ENCODE data around the gene STOX1.

The STOX1 gene

GRCh38 chr10:68848281-68848680, 20.9 kb downstream of the STOX1 start:
- no peak overlapping the region for H3K4me2 ChIP-seq (ENCODE audit: low read depth, low read length, poor library complexity, severe bottlenecking)
- no peak overlapping the region for H3K9ac ChIP-seq (ENCODE audit: low read length)
- no peak overlapping the region for H3K27ac ChIP-seq (ENCODE audit: low read depth, low read length)
- H2AFZ ChIP-seq (ENCODE audit: low read depth, low read length, severe bottlenecking), result no peak overlapping the region
- no peaks in the 10 kb centered on the region for H4K20me1 ChIP-seq (ENCODE audit: low read depth, low read length)
- H3K4me3 ChIP-seq (ENCODE audit: insufficient read depth, low read length, poor library complexity, severe bottlenecking), result no peak overlapping the region
- no peaks in the 10 kb centered on the region for H3K36me3 ChIP-seq (ENCODE audit: low read length)
- no peaks in the 10 kb centered on the region for H3K9me2 ChIP-seq (replicated peaks; ENCODE audit: insufficient read depth, low read length)
- TF ChIP-seq CTCF (IDR thresholded peaks at IDR 0.05; ENCODE audit: insufficient read depth, low read length, poor library complexity, severe bottlenecking) (no peak), EZH2phosphoT487 (conservative IDR thresholded peaks at IDR 0.05; ENCODE audit: low read length) (no peak)
- no peaks in the 10 kb centered on the region for H3K79me2 ChIP-seq (ENCODE audit: insufficient read depth, low read length)
- no peaks in the 10 kb centered on the region for H3K9me3 ChIP-seq (ENCODE audit: insufficient read depth, low read length)
- no peaks in the 10 kb centered on the region for H3F3A ChIP-seq (ENCODE audit: insufficient read depth)
- H3K27me3 ChIP-seq (ENCODE audit: low read length), result no peaks in the 10 kb centered on the region

GRCh38 chr10:68848806-68849205, 21.5 kb downstream of the STOX1 start:
- H3K4me3 ChIP-seq (ENCODE audit: insufficient read depth, low read length, poor library complexity, severe bottlenecking), result no peak overlapping the region
- H3F3A ChIP-seq (ENCODE audit: insufficient read depth), result no peaks in the 10 kb centered on the region
- H2AFZ ChIP-seq (ENCODE audit: low read depth, low read length, severe bottlenecking), result no peak overlapping the region
- H3K9me3 ChIP-seq (ENCODE audit: insufficient read depth, low read length), result no peaks in the 10 kb centered on the region
- H3K27ac ChIP-seq (ENCODE audit: low read depth, low read length), result no peak overlapping the region
- H4K20me1 ChIP-seq (ENCODE audit: low read depth, low read length), result no peaks in the 10 kb centered on the region
- no peaks in the 10 kb centered on the region for H3K36me3 ChIP-seq (ENCODE audit: low read length)
- TF ChIP-seq CTCF (IDR thresholded peaks at IDR 0.05; ENCODE audit: insufficient read depth, low read length, poor library complexity, severe bottlenecking) (no peak), EZH2phosphoT487 (conservative IDR thresholded peaks at IDR 0.05; ENCODE audit: low read length) (no peak)
- no peaks in the 10 kb centered on the region for H3K27me3 ChIP-seq (ENCODE audit: low read length)
- H3K9ac ChIP-seq (ENCODE audit: low read length), result no peak overlapping the region
- no peak overlapping the region for H3K4me2 ChIP-seq (ENCODE audit: low read depth, low read length, poor library complexity, severe bottlenecking)
- no peaks in the 10 kb centered on the region for H3K9me2 ChIP-seq (replicated peaks; ENCODE audit: insufficient read depth, low read length)
- H3K79me2 ChIP-seq (ENCODE audit: insufficient read depth, low read length), result no peaks in the 10 kb centered on the region

GRCh38 chr10:68856352-68856751, 29.0 kb downstream of the STOX1 start:
- Histone ChIP-seq H3K27ac (ENCODE audit: low read depth, low read length) (no peak overlapping the region), H3K9me2 (replicated peaks; ENCODE audit: insufficient read depth, low read length) (no peaks in the 10 kb centered on the region), H3K4me3 (ENCODE audit: insufficient read depth, low read length, poor library complexity, severe bottlenecking) (no peak overlapping the region), H3K9ac (ENCODE audit: low read length) (no peak overlapping the region), H2AFZ (ENCODE audit: low read depth, low read length, severe bottlenecking) (no peak overlapping the region), H3K36me3 (ENCODE audit: low read length) (no peaks in the 10 kb centered on the region), H4K20me1 (ENCODE audit: low read depth, low read length) (no peaks in the 10 kb centered on the region), H3F3A (ENCODE audit: insufficient read depth) (no peaks in the 10 kb centered on the region), H3K4me2 (ENCODE audit: low read depth, low read length, poor library complexity, severe bottlenecking) (no peak overlapping the region), H3K9me3 (ENCODE audit: insufficient read depth, low read length) (peaks cover 12% of the 10 kb centered on the region; the same call in 1 of the 2 replicates), H3K79me2 (ENCODE audit: insufficient read depth, low read length) (no peaks in the 10 kb centered on the region), H3K27me3 (ENCODE audit: low read length) (no peaks in the 10 kb centered on the region)
- TF ChIP-seq CTCF (IDR thresholded peaks at IDR 0.05; ENCODE audit: insufficient read depth, low read length, poor library complexity, severe bottlenecking), result no peak
- no peak for TF ChIP-seq EZH2phosphoT487 (conservative IDR thresholded peaks at IDR 0.05; ENCODE audit: low read length)

All from SU-DHL-6 (cell line).